Measurements from ENCODE around the gene IL24.

IL24 gene

DNA sequence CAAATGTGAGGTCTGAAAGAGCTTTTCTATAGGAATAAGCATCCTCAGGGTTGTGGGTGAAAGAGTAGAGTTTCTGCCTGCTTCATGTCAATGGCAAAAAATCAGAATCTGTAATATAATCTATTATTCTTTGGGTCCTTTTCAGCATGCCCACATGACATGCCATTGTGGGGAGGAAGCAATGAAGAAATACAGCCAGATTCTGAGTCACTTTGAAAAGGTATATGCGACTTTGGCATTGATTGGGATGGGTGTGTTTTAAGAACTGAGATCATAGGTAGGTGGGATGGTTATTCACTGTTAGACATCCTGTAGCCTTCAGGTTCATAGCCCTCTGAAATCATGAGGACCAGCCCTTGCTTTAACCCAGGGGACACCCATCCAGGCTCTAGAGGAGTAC lies 30.0 kb upstream of the IL24 start:
- Mint-ChIP-seq H3K4me1 (ENCODE audit: low read depth) (peaks cover 23% of the 10 kb centered on the region), H3K27me3 (peaks cover 7% of the 10 kb centered on the region), H3K9me3 (peaks cover 5% of the 10 kb centered on the region), H3K36me3 (ENCODE audit: low read depth) (no peaks in the 10 kb centered on the region), H3K27ac (no peak overlapping the region), H3K4me3 (no peak overlapping the region)
- DNase-seq, result no peak

DNA sequence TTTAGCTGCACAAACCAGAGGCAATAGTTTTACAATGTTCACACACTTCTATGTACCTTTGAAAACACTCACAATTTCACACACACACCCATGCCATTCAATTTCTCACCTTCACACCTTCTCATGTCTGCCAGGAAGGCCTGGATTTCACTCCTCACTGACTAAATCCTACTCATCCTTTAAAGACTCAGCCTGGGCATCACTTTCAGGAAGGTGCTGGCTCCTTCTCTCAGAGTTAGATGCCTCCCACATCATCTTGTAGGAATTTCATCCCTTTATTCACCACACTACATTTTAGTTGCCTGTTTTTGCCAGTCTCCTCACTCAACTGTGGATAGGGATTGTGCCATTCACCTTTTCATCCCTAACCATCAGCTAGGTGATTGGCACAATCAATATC lies 29.5 kb upstream of the IL24 start:
- DNase-seq, result no peak
- H3K4me1 Mint-ChIP-seq (ENCODE audit: low read depth), result peaks cover 23% of the 10 kb centered on the region
- no peak overlapping the region for H3K27ac Mint-ChIP-seq
- H3K4me3 Mint-ChIP-seq, result no peak overlapping the region
- H3K9me3 Mint-ChIP-seq, result peaks cover 6% of the 10 kb centered on the region
- H3K27me3 Mint-ChIP-seq, result peaks cover 7% of the 10 kb centered on the region
- no peaks in the 10 kb centered on the region for H3K36me3 Mint-ChIP-seq (ENCODE audit: low read depth)

DNA sequence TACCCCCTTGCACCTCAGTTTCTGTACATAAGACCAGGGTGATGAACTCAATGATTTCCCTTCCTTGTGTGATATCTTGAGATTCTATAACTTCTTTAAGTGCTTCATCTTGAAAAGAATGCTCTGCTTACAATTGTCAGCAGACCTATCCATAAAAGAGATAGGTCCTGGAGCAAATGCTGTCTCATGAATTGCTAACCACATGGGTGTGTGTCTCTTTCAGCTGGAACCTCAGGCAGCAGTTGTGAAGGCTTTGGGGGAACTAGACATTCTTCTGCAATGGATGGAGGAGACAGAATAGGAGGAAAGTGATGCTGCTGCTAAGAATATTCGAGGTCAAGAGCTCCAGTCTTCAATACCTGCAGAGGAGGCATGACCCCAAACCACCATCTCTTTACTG lies 29.0 kb upstream of the IL24 start:
- Mint-ChIP-seq H3K36me3 (ENCODE audit: low read depth) (no peaks in the 10 kb centered on the region), H3K27ac (no peak overlapping the region), H3K27me3 (peaks cover 3% of the 10 kb centered on the region), H3K9me3 (peaks cover 6% of the 10 kb centered on the region), H3K4me3 (no peak overlapping the region), H3K4me1 (ENCODE audit: low read depth) (peaks cover 23% of the 10 kb centered on the region)
- DNase-seq, result no peak

DNA sequence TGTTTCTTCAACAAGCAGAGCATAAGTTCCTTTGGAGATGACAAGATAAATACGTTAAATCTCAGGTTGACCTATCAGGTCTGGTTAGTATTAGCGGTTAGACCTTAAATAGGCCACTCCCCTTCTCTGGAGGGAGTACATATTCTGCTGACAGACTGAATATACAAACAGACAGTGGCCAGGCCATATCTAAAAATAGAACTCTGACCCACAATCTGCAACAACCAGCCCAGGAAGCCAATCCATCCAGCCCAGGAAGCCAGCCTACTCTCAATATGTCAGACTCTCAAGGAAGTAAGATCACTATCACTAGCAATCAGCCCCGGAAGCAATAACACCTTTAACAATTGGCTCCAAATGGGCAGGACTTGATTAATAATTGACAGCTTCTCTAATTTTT lies 25.1 kb upstream of the IL24 start:
- Mint-ChIP-seq H3K9me3 (peaks cover 11% of the 10 kb centered on the region), H3K4me1 (ENCODE audit: low read depth) (peaks cover 4% of the 10 kb centered on the region), H3K36me3 (ENCODE audit: low read depth) (peaks cover 1% of the 10 kb centered on the region), H3K27me3 (no peaks in the 10 kb centered on the region), H3K27ac (no peak overlapping the region), H3K4me3 (no peak overlapping the region)
- no peak for DNase-seq

DNA sequence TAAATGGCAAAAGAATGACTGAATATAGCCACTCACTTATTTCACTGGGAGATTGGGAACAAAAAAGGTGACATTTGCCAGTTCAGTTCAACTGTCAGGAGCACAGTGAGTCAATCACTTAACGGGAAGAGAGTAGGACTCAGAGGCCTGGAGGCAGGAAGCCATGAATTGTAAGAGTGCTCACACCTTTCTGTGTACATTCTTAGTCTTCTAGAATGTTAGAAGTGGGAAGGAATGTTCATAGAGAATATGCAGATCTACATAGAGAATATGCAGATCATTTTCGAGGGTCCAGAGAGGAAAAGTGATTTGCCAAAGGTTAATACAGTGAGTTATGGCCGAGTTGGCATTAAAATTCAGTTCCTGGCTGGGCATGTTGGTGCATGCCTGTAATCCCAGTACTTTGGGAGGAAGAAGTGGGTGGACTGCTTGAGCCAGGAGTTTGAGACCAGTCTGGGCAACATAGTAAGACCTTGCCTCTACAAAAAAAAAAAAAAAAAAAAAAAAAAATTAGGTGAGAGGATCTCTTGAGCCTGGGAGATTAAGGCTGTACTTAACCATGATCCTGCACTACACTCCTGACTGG lies 23.5 kb upstream of the IL24 start:
- Mint-ChIP-seq H3K4me3 (no peak overlapping the region), H3K27ac (no peak overlapping the region)

DNA sequence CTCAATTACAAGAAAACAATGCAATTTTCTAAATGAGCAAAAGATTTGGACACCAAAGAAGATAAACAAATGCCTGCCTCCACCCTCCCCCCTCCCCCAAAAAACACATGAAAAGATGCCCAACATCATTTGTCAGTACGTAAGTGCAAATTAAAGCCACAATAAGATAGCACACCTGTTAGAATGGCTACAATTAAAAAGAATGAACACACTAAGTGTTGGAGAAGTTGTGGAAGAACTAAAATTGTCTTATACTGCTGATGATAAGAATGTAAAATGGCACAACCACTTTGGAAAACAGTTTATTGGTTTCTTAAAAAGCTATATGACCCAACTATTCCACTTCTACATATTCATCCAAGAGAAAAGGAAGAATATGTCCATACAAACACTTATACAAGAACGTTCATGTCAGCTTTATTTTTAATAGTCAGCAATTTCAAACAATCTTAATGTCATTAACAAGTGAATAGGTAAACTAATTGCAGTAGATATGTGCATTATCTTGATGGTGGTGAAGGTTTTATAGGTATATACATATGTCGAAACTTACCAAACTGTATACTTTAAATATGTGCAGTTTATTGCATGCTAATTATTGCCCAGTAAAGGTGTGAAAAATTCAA lies 21.4 kb upstream of the IL24 start:
- H3K4me3 Mint-ChIP-seq, result no peak overlapping the region
- DNase-seq, result no peak
- H3K27ac Mint-ChIP-seq, result no peak overlapping the region
- H3K9me3 Mint-ChIP-seq, result peaks cover 30% of the 10 kb centered on the region
- H3K4me1 Mint-ChIP-seq (ENCODE audit: low read depth), result peaks cover 13% of the 10 kb centered on the region
- no peaks in the 10 kb centered on the region for H3K27me3 Mint-ChIP-seq
- H3K36me3 Mint-ChIP-seq (ENCODE audit: low read depth), result peaks cover 4% of the 10 kb centered on the region

More for the DNA sequence above, 23.5 kb upstream of the IL24 start:
- H3K36me3 Mint-ChIP-seq (ENCODE audit: low read depth), result peaks cover 4% of the 10 kb centered on the region
- H3K27me3 Mint-ChIP-seq, result no peaks in the 10 kb centered on the region
- no peaks in the 10 kb centered on the region for H3K4me1 Mint-ChIP-seq (ENCODE audit: low read depth)
- DNase-seq, result no peak
- H3K9me3 Mint-ChIP-seq, result peaks cover 24% of the 10 kb centered on the region

DNA sequence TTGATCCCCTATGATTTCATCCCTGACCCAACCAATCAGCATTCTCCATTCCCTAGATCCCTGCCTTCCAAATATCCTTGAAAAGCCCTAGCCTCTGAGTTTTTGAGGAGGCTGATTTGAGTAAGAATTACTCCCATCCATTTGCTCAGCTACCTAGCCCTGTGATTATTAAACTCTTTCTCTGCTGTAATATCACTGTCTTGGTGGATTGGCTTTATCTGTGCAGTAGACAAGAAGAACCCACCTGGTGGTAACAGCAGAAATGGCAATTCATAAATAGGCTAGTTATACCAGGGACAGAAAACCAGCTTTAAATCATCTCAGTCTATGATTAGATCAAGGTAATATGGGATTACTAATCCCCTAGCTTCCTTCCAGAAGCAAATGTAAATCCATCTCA lies 18.8 kb upstream of the IL24 start:
- Mint-ChIP-seq H3K4me3 (no peak overlapping the region), H3K27ac (no peak overlapping the region), H3K9me3 (peaks cover 24% of the 10 kb centered on the region), H3K4me1 (ENCODE audit: low read depth) (peaks cover 17% of the 10 kb centered on the region), H3K36me3 (ENCODE audit: low read depth) (peaks cover 4% of the 10 kb centered on the region), H3K27me3 (no peaks in the 10 kb centered on the region)
- DNase-seq, result no peak

DNA sequence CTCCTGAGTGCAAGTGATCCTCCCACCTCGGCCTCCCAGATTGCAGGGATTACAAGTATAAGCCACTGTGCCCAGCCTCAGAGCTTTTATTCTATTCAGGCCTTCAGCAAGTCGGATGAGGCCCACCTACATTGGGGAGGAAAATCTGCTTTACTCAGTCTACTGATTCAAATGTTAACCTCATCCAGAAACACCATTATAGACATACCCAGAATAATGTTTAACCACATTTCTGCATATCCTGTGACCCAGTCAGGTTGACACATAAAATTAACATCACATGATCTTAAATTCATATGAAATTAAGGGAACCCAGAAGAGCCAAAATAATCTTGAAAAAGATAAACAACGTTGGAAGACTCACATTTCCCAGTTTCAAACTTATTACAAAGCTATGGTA lies 16.9 kb upstream of the IL24 start:
- Mint-ChIP-seq H3K4me3 (no peak overlapping the region), H3K4me1 (ENCODE audit: low read depth) (peaks cover 17% of the 10 kb centered on the region), H3K36me3 (ENCODE audit: low read depth) (peaks cover 3% of the 10 kb centered on the region), H3K9me3 (peaks cover 24% of the 10 kb centered on the region), H3K27me3 (no peaks in the 10 kb centered on the region), H3K27ac (peak overlapping the region; percentile 36)
- DNase-seq, result no peak

DNA sequence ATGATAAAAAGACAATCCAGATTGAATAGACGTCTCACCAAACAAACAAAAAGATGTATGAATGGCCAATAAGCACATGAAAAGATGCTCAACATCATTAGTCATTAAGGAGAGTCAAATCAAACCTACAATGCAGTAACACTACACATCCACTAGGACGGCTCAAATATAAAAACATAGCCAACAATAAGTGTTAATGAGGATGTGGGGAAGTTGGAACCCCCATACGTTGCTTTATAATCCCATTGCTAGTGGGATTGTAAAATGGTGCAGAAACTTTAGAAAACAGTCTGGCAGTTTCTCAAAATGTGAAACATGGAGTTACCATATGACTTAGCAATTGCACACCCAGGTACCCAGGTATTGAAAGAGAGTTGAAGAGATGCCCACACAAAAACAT lies 14.7 kb upstream of the IL24 start:
- Mint-ChIP-seq H3K4me1 (ENCODE audit: low read depth) (peaks cover 17% of the 10 kb centered on the region), H3K27ac (no peak overlapping the region), H3K4me3 (no peak overlapping the region), H3K27me3 (no peaks in the 10 kb centered on the region), H3K9me3 (peaks cover 17% of the 10 kb centered on the region), H3K36me3 (ENCODE audit: low read depth) (peaks cover 3% of the 10 kb centered on the region)
- no peak for DNase-seq

DNA sequence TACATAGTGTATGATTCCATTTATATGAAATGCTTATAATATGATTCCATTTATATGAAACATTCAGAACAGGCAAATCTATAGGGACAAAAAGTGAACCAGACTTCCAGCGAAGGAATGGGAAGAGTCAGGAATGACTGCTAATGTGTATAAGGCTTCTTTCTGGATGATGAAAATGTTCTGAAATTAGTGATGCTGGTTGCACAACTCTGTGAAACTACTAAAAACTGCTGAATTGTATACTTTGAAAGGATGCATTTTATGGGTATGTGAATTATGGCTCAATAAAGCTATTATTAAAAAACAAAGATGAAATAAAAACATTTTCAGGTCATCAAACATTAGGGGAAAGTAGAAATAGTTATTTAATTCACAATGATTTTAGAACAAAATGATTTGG lies 14.1 kb upstream of the IL24 start:
- Mint-ChIP-seq H3K9me3 (peaks cover 11% of the 10 kb centered on the region), H3K27ac (no peak overlapping the region), H3K4me3 (no peak overlapping the region), H3K4me1 (ENCODE audit: low read depth) (peaks cover 17% of the 10 kb centered on the region), H3K27me3 (no peaks in the 10 kb centered on the region), H3K36me3 (ENCODE audit: low read depth) (peaks cover 2% of the 10 kb centered on the region)
- no peak for DNase-seq

DNA sequence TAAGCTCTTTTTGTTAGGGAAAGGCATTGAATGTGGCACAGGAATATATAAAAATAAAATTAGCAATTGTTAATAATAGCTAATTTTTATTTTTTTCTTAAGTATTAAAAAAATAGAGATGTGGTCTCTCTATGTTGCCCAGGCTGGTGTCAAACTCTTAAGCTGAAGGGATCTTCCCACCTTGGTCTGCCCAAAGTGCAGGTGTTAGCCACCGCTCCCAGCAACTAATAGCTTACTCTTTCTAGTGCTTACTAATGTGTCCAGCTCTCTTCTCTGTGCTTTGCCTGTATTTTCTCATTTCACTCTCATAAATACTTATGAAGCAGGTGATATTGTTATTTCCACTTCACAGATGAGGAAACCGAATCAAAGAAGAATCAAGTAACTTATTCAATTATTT lies 13.4 kb upstream of the IL24 start:
- peaks cover 20% of the 10 kb centered on the region for H3K4me1 Mint-ChIP-seq (ENCODE audit: low read depth)
- H3K27ac Mint-ChIP-seq, result no peak overlapping the region
- peaks cover 6% of the 10 kb centered on the region for H3K9me3 Mint-ChIP-seq
- no peaks in the 10 kb centered on the region for H3K36me3 Mint-ChIP-seq (ENCODE audit: low read depth)
- DNase-seq, result no peak
- H3K27me3 Mint-ChIP-seq, result no peaks in the 10 kb centered on the region
- H3K4me3 Mint-ChIP-seq, result no peak overlapping the region

DNA sequence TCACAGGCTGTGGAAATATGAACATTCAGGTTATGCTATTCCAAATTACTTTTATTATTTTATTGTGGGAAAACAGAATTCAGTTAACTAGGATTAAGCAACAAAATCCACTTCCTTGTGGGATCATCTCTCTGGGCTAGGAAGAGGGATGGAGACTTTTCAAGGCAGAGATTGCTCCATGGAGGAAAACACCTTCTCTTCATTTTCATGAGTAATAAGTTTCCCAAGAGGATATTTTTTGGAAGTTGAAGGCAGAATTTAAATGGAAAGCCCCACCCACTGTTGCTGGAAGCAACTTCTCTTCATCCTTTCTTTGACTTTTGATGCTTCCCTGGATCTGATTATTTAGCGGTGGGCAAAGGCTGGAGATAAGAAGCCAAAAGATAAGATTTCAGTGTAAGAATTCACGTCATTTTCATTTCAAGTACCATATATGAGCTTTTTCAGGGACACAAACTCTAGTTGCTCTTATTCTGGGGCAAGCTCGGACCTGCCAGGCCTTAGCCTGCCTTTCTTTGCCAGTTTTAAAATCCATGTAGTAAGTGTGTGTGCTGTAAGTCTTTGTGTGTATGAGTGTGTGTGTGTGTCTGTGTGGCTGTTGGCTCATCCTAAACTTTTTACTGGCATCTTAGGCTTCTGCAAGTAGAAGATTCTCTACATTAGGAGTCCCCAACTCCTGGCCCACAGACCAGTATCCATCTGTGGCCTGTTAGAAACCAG lies 11.7 kb upstream of the IL24 start:
- no peak overlapping the region for H3K27ac Mint-ChIP-seq
- H3K9me3 Mint-ChIP-seq, result no peaks in the 10 kb centered on the region
- no peaks in the 10 kb centered on the region for H3K36me3 Mint-ChIP-seq (ENCODE audit: low read depth)
- DNase-seq, result no peak
- peaks cover 26% of the 10 kb centered on the region for H3K4me1 Mint-ChIP-seq (ENCODE audit: low read depth)
- no peaks in the 10 kb centered on the region for H3K27me3 Mint-ChIP-seq
- H3K4me3 Mint-ChIP-seq, result no peak overlapping the region

DNA sequence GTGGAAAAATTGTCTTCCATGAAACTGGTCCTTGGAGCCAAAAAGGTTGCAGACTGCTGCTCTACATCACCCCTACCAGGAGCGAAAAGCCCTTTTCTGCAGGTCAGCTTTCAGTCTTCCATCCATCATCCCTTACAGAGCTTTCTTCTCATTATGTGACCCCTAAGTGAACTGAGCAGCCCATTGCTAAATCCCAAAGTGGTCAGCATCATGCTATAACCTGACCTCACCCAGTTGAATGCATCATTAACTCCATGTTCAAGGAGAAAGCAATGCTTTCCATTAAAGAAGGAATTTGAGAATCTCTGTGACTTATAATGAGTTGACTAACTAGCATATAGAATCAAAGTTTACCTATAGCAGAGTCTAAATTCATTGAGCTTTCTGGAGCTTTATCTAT lies 10.4 kb upstream of the IL24 start:
- peaks cover 36% of the 10 kb centered on the region for H3K4me1 Mint-ChIP-seq (ENCODE audit: low read depth)
- H3K9me3 Mint-ChIP-seq, result no peaks in the 10 kb centered on the region
- H3K4me3 Mint-ChIP-seq, result no peak overlapping the region
- H3K27me3 Mint-ChIP-seq, result no peaks in the 10 kb centered on the region
- H3K36me3 Mint-ChIP-seq (ENCODE audit: low read depth), result no peaks in the 10 kb centered on the region
- no peak overlapping the region for H3K27ac Mint-ChIP-seq
- DNase-seq, result no peak

DNA sequence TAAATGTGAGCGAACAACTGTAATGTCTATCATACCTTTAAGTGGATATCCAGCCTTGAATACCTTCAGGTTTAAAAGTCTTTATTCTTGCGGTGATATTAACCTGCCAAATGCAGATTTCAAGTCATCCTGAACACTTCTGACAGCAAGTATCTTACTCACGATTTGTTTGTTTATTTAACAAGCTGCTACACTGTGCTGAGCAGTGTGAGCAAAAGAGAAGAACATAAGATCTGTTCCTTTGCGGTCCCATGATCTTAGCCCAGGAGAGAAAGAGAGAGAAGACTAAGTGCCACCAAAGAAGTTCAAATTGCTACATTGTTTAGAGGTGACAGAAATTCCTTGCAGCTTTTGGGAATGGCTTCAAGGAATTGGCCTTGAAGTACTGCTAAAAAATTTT lies 9.5 kb upstream of the IL24 start:
- H3K4me3 Mint-ChIP-seq, result no peak overlapping the region
- no peaks in the 10 kb centered on the region for H3K36me3 Mint-ChIP-seq (ENCODE audit: low read depth)
- H3K4me1 Mint-ChIP-seq (ENCODE audit: low read depth), result peaks cover 38% of the 10 kb centered on the region
- DNase-seq, result no peak
- H3K27ac Mint-ChIP-seq, result no peak overlapping the region
- H3K27me3 Mint-ChIP-seq, result no peaks in the 10 kb centered on the region
- no peaks in the 10 kb centered on the region for H3K9me3 Mint-ChIP-seq
